Activated naive CD8-positive, alpha-beta T cell treated with anti-CD3 and anti-CD28 coated beads, Interleukin-2, amount 10 ng/mL, durations not matched to agents 7 days and 5 days (primary cell): ENCODE data around the gene GRIN2A. TPM values are rescaled to one million over a fixed set of nuclear protein-coding genes. Genes with fewer than 3 reads are reported as not detected.

ENCODE experiments used
- ATAC-seq: fragments of 150-1000 bp; cut with Tn5 transposase; one replicate; pipeline ENCODE4 v1.10.0; 2021; ENCODE audit warnings: low read depth, moderate library complexity
- POLR2A ChIA-PET: fragments of 350-600 bp; sonication (Branson Sonifier 250); formaldehyde crosslinking; loops from one replicate; lab custom pipeline; 2021; ENCODE audit warnings: antibody characterized with exemption; lab: Charles Lee
- DNase-seq: peaks from one replicate; pipeline ENCODE4 v3.0.0; 2021
- H3K27ac Mint-ChIP-seq: one replicate; pipeline ENCODE4 v1.8.0; 2022; ENCODE audit warnings: mild to moderate bottlenecking, mixed read lengths
- H3K27me3 Mint-ChIP-seq: one replicate; pipeline ENCODE4 v1.8.0; 2022; ENCODE audit warnings: mild to moderate bottlenecking, moderate library complexity, mixed read lengths
- H3K36me3 Mint-ChIP-seq: one replicate; pipeline ENCODE4 v1.8.0; 2021; ENCODE audit warnings: mild to moderate bottlenecking, mixed read lengths
- H3K4me1 Mint-ChIP-seq: one replicate; pipeline ENCODE4 v1.8.0; 2021; ENCODE audit warnings: mixed read lengths
- H3K4me3 Mint-ChIP-seq: one replicate; pipeline ENCODE4 v1.8.0; 2022; ENCODE audit warnings: mild to moderate bottlenecking, moderate library complexity, mixed read lengths
- H3K9me3 Mint-ChIP-seq: one replicate; pipeline ENCODE4 v1.8.0; 2021; ENCODE audit warnings: mixed read lengths
- total RNA-seq, 2 experiments: library from RNA; stranded (reverse); gene quantifications; one replicate each; pipeline ENCODE4 v1.2.3, GENCODE V29; 2021

Gene GRIN2A
- total RNA-seq, 2 experiments from 2014 or later, result not detected

DNA sequence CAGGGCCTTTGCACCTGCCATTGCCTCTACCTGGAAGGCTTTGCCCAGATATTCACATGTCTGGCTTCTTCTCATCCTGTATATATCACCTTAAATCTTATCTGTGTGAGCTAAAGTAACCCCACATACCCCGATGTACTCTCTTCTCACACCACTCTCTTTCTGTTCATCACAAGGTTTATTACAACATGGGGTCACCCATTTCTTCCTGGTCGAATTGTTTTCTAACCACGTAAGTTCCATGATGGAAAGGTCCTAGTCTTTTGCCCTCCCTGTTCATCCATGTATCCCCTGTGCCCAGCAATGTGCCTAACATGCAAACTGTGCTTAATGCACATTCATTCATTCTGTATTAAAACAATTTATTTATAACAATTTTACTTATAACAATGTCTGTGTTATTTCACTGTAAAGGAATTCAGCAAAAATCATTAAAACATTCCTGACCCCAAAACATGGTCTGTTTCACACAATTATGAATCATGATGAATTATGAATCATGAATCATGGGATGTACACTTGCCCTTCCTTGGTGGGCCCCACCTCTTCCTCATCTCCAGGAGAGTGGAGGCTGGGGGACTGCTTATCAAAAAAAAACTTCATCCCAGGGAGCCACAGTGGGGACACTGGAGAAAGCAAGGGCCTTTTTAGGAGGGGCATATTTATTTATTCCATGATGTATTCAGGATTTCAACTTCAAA is 336.4 kb downstream of the GRIN2A start:
- DNase-seq (no peak), ATAC-seq (no peak)
- H3K4me3 Mint-ChIP-seq, result no peak overlapping the region
- H3K36me3 Mint-ChIP-seq, result no peaks in the 10 kb centered on the region
- no peaks in the 10 kb centered on the region for H3K4me1 Mint-ChIP-seq
- no peaks in the 10 kb centered on the region for H3K27me3 Mint-ChIP-seq
- H3K27ac Mint-ChIP-seq, result no peak overlapping the region
- H3K9me3 Mint-ChIP-seq, result no peaks in the 10 kb centered on the region
- POLR2A ChIA-PET, result no interaction called here

- H3K9me3 Mint-ChIP-seq, result no peaks in the 10 kb centered on the region
- no peak overlapping the region for H3K4me3 Mint-ChIP-seq
- POLR2A ChIA-PET, result no interaction called here
- no peaks in the 10 kb centered on the region for H3K27me3 Mint-ChIP-seq
- DNase-seq, result no peak
- H3K36me3 Mint-ChIP-seq, result no peaks in the 10 kb centered on the region
- no peak for ATAC-seq
- H3K4me1 Mint-ChIP-seq, result no peaks in the 10 kb centered on the region
- no peak overlapping the region for H3K27ac Mint-ChIP-seq
These were observed 337.9 kb downstream of the GRIN2A start for GRCh38 chr16:9844361-9844760.

DNA sequence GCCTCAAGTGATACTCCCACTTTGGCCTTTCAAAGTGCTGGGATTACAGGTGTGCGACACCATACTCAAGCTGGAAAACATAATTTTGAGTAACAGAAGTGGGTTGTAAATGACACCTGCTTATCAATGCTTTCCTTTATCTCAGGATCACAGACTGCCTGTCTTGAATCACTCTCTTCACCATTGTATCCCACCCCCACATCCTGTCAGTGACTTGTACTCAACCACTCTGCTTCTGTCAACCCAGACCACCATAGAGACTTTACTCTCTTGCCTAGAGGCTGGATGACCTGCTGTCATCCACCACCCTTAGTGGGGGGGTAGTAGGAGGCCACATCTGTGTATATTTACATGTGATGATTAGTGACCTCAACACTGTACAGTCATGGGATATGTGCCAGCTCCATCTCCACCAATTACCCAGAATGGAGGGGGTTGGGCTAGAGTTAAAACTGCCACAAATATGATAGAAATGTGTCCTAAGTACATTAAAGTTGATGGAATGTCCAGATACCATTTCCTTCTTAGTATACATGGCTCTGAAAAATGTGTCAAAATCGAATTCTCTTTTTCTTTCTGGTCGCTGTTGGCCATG is 338.7 kb downstream of the GRIN2A start:
- Mint-ChIP-seq H3K4me3 (no peak overlapping the region), H3K9me3 (no peaks in the 10 kb centered on the region), H3K4me1 (no peaks in the 10 kb centered on the region), H3K27ac (no peak overlapping the region), H3K36me3 (no peaks in the 10 kb centered on the region), H3K27me3 (no peaks in the 10 kb centered on the region)
- POLR2A ChIA-PET, result no interaction called here
- DNase-seq (no peak), ATAC-seq (no peak)

GRCh38 chr16:9840761-9841665 is 341.2 kb downstream of the GRIN2A start:
- H3K4me3 Mint-ChIP-seq, result no peak overlapping the region
- no peaks in the 10 kb centered on the region for H3K27me3 Mint-ChIP-seq
- ATAC-seq (no peak), DNase-seq (no peak)
- no peaks in the 10 kb centered on the region for H3K4me1 Mint-ChIP-seq
- POLR2A ChIA-PET, result no interaction called here
- no peaks in the 10 kb centered on the region for H3K36me3 Mint-ChIP-seq
- no peak overlapping the region for H3K27ac Mint-ChIP-seq
- H3K9me3 Mint-ChIP-seq, result no peaks in the 10 kb centered on the region

- DNase-seq (no peak), ATAC-seq (no peak)
- Mint-ChIP-seq H3K4me1 (no peaks in the 10 kb centered on the region), H3K36me3 (no peaks in the 10 kb centered on the region), H3K9me3 (no peaks in the 10 kb centered on the region), H3K27ac (no peak overlapping the region), H3K27me3 (no peaks in the 10 kb centered on the region), H3K4me3 (no peak overlapping the region)
- POLR2A ChIA-PET, result no interaction called here
These were observed 344.7 kb downstream of the GRIN2A start for GRCh38 chr16:9837481-9837880.

GRCh38 chr16:9836118-9836736 is 346.0 kb downstream of the GRIN2A start:
- H3K27ac Mint-ChIP-seq, result no peak overlapping the region
- H3K4me1 Mint-ChIP-seq, result no peaks in the 10 kb centered on the region
- H3K4me3 Mint-ChIP-seq, result no peak overlapping the region
- no peaks in the 10 kb centered on the region for H3K27me3 Mint-ChIP-seq
- ATAC-seq (no peak), DNase-seq (no peak)
- POLR2A ChIA-PET, result no interaction called here
- H3K9me3 Mint-ChIP-seq, result no peaks in the 10 kb centered on the region
- H3K36me3 Mint-ChIP-seq, result no peaks in the 10 kb centered on the region

DNA sequence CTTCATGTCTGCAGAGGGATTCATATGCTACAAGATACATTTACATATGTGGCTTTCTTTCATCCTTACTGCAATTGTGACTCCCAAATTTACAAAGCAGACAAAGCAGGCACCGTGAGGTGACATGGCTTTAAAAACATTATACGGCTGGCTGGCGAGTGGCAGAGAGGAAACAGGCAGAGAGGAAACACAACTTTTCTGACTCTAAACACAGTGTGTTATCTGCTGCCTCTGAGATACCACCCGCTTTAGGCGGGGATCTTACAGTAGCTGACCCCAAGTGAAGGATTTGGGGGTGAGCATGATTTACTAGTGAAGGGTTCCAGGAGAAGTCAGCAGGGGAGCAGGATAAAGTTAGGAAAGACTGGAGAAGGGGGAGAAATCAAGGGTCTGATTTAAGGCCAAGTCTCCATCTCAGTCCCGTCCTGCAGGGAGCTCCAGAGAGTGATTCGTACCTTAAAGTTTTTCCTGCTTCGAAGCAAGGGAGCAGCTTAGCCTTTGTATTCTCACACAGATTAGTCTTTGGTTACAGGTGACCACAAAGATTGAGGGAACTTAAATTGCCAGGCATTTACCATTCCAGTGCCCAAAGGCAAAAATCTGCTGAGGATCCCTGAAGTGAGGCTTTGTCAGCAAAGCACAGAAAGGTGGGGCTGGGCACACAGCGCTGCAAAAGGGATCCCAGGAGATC is 355.0 kb downstream of the GRIN2A start:
- Mint-ChIP-seq H3K27me3 (no peaks in the 10 kb centered on the region), H3K36me3 (no peaks in the 10 kb centered on the region), H3K4me3 (no peak overlapping the region), H3K9me3 (peaks cover 2% of the 10 kb centered on the region), H3K27ac (no peak overlapping the region), H3K4me1 (no peaks in the 10 kb centered on the region)
- POLR2A ChIA-PET, result no interaction called here
- no peak for ATAC-seq
- no peak for DNase-seq

- no peak overlapping the region for H3K4me3 Mint-ChIP-seq
- no peak for DNase-seq
- H3K27ac Mint-ChIP-seq, result no peak overlapping the region
- POLR2A ChIA-PET, result no interaction called here
- H3K9me3 Mint-ChIP-seq, result peaks cover 2% of the 10 kb centered on the region
- no peaks in the 10 kb centered on the region for H3K36me3 Mint-ChIP-seq
- no peaks in the 10 kb centered on the region for H3K27me3 Mint-ChIP-seq
- H3K4me1 Mint-ChIP-seq, result no peaks in the 10 kb centered on the region
- no peak for ATAC-seq
These were observed 355.6 kb downstream of the GRIN2A start for GRCh38 chr16:9826656-9827055.

- no peaks in the 10 kb centered on the region for H3K27me3 Mint-ChIP-seq
- DNase-seq (no peak), ATAC-seq (no peak)
These were observed 357.8 kb downstream of the GRIN2A start for GRCh38 chr16:9824200-9825068.

DNA sequence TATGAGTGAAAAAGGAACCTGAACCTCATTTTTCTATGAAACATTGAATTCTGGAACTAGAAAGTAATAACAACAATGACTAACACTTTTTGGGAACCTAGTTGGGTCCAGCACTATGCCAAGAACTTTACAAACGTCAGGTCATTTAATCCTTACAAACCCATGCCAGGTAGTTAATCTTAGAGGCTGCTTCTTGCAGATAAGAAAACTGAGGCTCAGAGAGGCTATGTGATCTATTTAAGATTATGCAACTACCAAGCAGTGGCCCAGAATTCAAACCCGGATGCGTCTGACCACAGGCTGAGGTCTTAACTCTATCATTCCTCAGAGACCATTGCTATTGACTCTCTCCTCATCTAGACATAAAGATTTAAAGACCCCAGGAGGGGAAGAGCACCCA is 358.7 kb downstream of the GRIN2A start:
- DNase-seq, result no peak
- Mint-ChIP-seq H3K36me3 (no peaks in the 10 kb centered on the region), H3K9me3 (no peaks in the 10 kb centered on the region), H3K27me3 (no peaks in the 10 kb centered on the region), H3K27ac (no peak overlapping the region), H3K4me1 (no peaks in the 10 kb centered on the region), H3K4me3 (no peak overlapping the region)
- no peak for ATAC-seq
- POLR2A ChIA-PET, result no interaction called here

More at GRCh38 chr16:9824200-9825068, 357.8 kb downstream of the GRIN2A start:
- H3K4me1 Mint-ChIP-seq, result no peaks in the 10 kb centered on the region
- no peak overlapping the region for H3K27ac Mint-ChIP-seq
- no peaks in the 10 kb centered on the region for H3K36me3 Mint-ChIP-seq
- POLR2A ChIA-PET, result no interaction called here
- no peak overlapping the region for H3K4me3 Mint-ChIP-seq
- H3K9me3 Mint-ChIP-seq, result no peaks in the 10 kb centered on the region

DNA sequence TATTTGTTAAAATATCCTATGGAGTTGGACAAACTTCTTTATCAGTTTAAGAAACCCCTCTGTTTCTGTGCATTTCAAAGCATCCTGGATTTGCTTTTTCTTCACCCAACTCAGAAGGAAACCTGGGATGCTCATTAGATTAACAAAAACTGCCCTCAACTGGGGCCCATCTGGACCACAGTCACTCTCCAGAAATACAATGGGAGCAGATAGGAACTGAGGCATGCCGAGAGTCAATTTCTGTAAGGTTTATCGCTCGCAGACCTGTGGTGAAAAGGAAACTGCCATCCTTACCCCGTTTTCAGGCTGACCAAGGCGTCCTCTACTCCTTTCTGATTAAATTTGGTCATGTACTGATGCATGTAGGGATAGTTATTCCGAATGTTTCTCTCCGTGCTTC is 360.3 kb downstream of the GRIN2A start:
- ATAC-seq (no peak), DNase-seq (no peak)
- POLR2A ChIA-PET, result no interaction called here
- H3K36me3 Mint-ChIP-seq, result no peaks in the 10 kb centered on the region
- H3K27me3 Mint-ChIP-seq, result no peaks in the 10 kb centered on the region
- no peaks in the 10 kb centered on the region for H3K9me3 Mint-ChIP-seq
- no peak overlapping the region for H3K27ac Mint-ChIP-seq
- H3K4me3 Mint-ChIP-seq, result no peak overlapping the region
- H3K4me1 Mint-ChIP-seq, result no peaks in the 10 kb centered on the region

DNA sequence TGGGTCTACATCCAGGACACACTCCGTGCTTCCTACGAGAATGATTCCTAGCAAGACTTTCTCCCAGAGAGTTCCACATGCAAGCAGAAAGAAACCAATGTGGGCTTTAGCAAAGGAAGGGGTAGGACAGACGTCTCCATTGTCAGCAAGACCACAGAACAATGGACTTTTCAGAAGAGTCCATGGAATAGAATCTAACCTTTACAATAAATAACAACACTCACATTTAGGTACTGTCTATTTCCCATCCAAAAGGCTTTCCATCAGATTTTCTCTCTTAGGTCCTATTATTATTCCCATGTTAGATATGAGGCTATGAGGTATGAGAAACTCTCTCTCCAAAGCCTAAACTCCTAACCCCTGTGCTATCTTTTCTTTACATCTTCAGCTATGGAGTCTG is 360.9 kb downstream of the GRIN2A start:
- Mint-ChIP-seq H3K4me3 (no peak overlapping the region), H3K27ac (no peak overlapping the region)
- POLR2A ChIA-PET, result no interaction called here

More for the DNA sequence above, 360.9 kb downstream of the GRIN2A start:
- no peak for DNase-seq
- H3K27me3 Mint-ChIP-seq, result no peaks in the 10 kb centered on the region
- H3K4me1 Mint-ChIP-seq, result no peaks in the 10 kb centered on the region
- H3K36me3 Mint-ChIP-seq, result no peaks in the 10 kb centered on the region
- no peak for ATAC-seq
- H3K9me3 Mint-ChIP-seq, result no peaks in the 10 kb centered on the region
